CD4-positive, CD25-positive, alpha-beta regulatory T cell (primary cell): ENCODE results near the gene THY1. TPM values are rescaled to one million over a fixed set of nuclear protein-coding genes. Genes with fewer than 3 reads are reported as not detected.
A peak's percentile ranks its signal among the peaks of the same experiment; 100 is the strongest.

Source experiments
- ATAC-seq, 2 donors: fragments of 150-1000 bp; cut with Tn5 transposase; one replicate each; pipeline ENCODE4 v1.10.0; 2021; ENCODE audit warnings: low read depth in 2 of 2, moderate number of reproducible peaks in 2 of 2, moderate library complexity in 1 of 2
- DNase-seq, 3 donors: peaks; one replicate each; pipeline versions ENCODE4 v3.0.0 to v3.0.0-alpha.2; 2012 to 2022; ENCODE audit warnings: mixed read lengths in 1 of 3
- H3K27ac ChIP-seq: one replicate; pipeline ENCODE4 v1.7.0; 2013; ENCODE audit warnings: mild to moderate bottlenecking, low read length; ENCODE audit not compliant: insufficient read depth, poor library complexity, severe bottlenecking
- H3K27me3 ChIP-seq: one replicate; pipeline ENCODE4 v1.7.0; 2013; ENCODE audit warnings: low read length; ENCODE audit not compliant: control insufficient read depth, insufficient read depth
- H3K36me3 ChIP-seq: one replicate; pipeline ENCODE4 v1.7.0; 2013; ENCODE audit warnings: mild to moderate bottlenecking, low read length, moderate library complexity; ENCODE audit not compliant: control insufficient read depth, insufficient read depth
- H3K4me1 ChIP-seq: 2 replicates; pipeline ENCODE4 v1.7.0; 2013; ENCODE audit warnings: mild to moderate bottlenecking, low read length; ENCODE audit not compliant: insufficient read depth, control insufficient read depth, poor library complexity, severe bottlenecking
- H3K4me3 ChIP-seq: one replicate; pipeline ENCODE4 v1.7.0; 2013; ENCODE audit warnings: low read depth, mild to moderate bottlenecking, low read length, moderate library complexity
- H3K9me3 ChIP-seq, 2 experiments: 1 replicate in 1 of 2; 2 replicates in 1 of 2; pipeline ENCODE4 v1.7.0; 2013; ENCODE audit warnings: low read length in 2 of 2, mild to moderate bottlenecking in 1 of 2, moderate library complexity in 1 of 2; ENCODE audit not compliant: control insufficient read depth in 2 of 2
- H3K27ac Mint-ChIP-seq, 3 donors: one replicate each; pipeline ENCODE4 v1.8.0; 2020 to 2022; ENCODE audit warnings: mild to moderate bottlenecking in 3 of 3, mixed read lengths in 3 of 3, moderate library complexity in 2 of 3
- H3K27me3 Mint-ChIP-seq: one replicate; pipeline ENCODE4 v1.8.0; 2022; ENCODE audit warnings: mild to moderate bottlenecking, mixed read lengths
- H3K36me3 Mint-ChIP-seq: one replicate; pipeline ENCODE4 v1.8.0; 2020; ENCODE audit warnings: mixed read lengths
- H3K4me1 Mint-ChIP-seq, 4 donors: one replicate each; pipeline ENCODE4 v1.8.0; 2020 to 2022; ENCODE audit warnings: mixed read lengths in 4 of 4, mild to moderate bottlenecking in 1 of 4
- H3K4me3 Mint-ChIP-seq, 4 donors: one replicate each; pipeline ENCODE4 v1.8.0; 2020 to 2022; ENCODE audit warnings: mild to moderate bottlenecking in 4 of 4, mixed read lengths in 4 of 4, moderate library complexity in 3 of 4
- H3K9me3 Mint-ChIP-seq, 7 donors: one replicate each; pipeline ENCODE4 v1.8.0; 2020 to 2022; ENCODE audit warnings: mixed read lengths in 7 of 7, mild to moderate bottlenecking in 3 of 7, moderate library complexity in 2 of 7
- polyA plus RNA-seq, 4 donors: library from polyadenylated mRNA; unstranded; fragments of 300-500 nt; fragmentation: Illumina TruSeq; gene quantifications; one replicate each; pipeline ENCODE4 v1.2.3, GENCODE V29; 2021
- total RNA-seq: library from RNA; stranded (reverse); gene quantifications from one replicate; pipeline ENCODE4 v1.2.3, GENCODE V29; 2022

The THY1 gene
- total and polyA plus RNA-seq, 5 donors from 2014 or later, result not detected

- no peak overlapping the region for H3K27ac Mint-ChIP-seq
- no peak overlapping the region for H3K4me3 ChIP-seq
These were observed 797 bp downstream of the THY1 start for GRCh38 chr11:119421941-119422808.

GRCh38 chr11:119421351-119421750, 1.6 kb downstream of the THY1 start:
- Mint-ChIP-seq H3K4me3 (peak overlapping the region in 1 of 4 donors; percentile 23), H3K27me3 (peaks cover 68% of the 10 kb centered on the region), H3K9me3 (peaks cover 0 to 2% (median 0%) of the 10 kb centered on the region in 7 donors), H3K27ac (no peak overlapping the region), H3K4me1 (peaks cover 0 to 12% (median 0%) of the 10 kb centered on the region in 4 donors), H3K36me3 (peaks cover 3% of the 10 kb centered on the region)
- no peaks in the 10 kb centered on the region for H3K36me3 ChIP-seq
- peaks cover 19% of the 10 kb centered on the region for H3K27me3 ChIP-seq
- no peak for ATAC-seq
- H3K9me3 ChIP-seq, result no peaks in the 10 kb centered on the region
- DNase-seq, result no peak
- no peak overlapping the region for H3K27ac ChIP-seq
- no peak overlapping the region for H3K4me3 ChIP-seq
- no peaks in the 10 kb centered on the region for H3K4me1 ChIP-seq

More at GRCh38 chr11:119421941-119422808, 797 bp downstream of the THY1 start:
- Histone ChIP-seq H3K36me3 (no peaks in the 10 kb centered on the region), H3K4me1 (no peaks in the 10 kb centered on the region), H3K9me3 (no peaks in the 10 kb centered on the region), H3K27ac (no peak overlapping the region), H3K27me3 (peaks cover 19% of the 10 kb centered on the region)
- peaks cover 74% of the 10 kb centered on the region for H3K27me3 Mint-ChIP-seq
- peaks cover 0 to 2% (median 0%) of the 10 kb centered on the region in 7 donors for H3K9me3 Mint-ChIP-seq
- H3K4me3 Mint-ChIP-seq, result peak overlapping the region in 3 of 4 donors; percentile 41 to 59 (median 55)
- no peaks in the 10 kb centered on the region for H3K36me3 Mint-ChIP-seq
- peaks cover 0 to 12% (median 0%) of the 10 kb centered on the region in 4 donors for H3K4me1 Mint-ChIP-seq
- ATAC-seq, result no peak
- no peak for DNase-seq

- Histone ChIP-seq H3K27ac (no peak overlapping the region), H3K9me3 (no peaks in the 10 kb centered on the region), H3K36me3 (no peaks in the 10 kb centered on the region), H3K4me3 (no peak overlapping the region), H3K27me3 (peaks cover 18% of the 10 kb centered on the region), H3K4me1 (no peaks in the 10 kb centered on the region)
- DNase-seq (no peak), ATAC-seq (no peak)
- peaks cover 0 to 12% (median 0%) of the 10 kb centered on the region in 4 donors for H3K4me1 Mint-ChIP-seq
- H3K36me3 Mint-ChIP-seq, result peaks cover 3% of the 10 kb centered on the region
- no peak overlapping the region for H3K4me3 Mint-ChIP-seq
- peaks cover 0 to 2% (median 0%) of the 10 kb centered on the region in 7 donors for H3K9me3 Mint-ChIP-seq
- peaks cover 64% of the 10 kb centered on the region for H3K27me3 Mint-ChIP-seq
- no peak overlapping the region for H3K27ac Mint-ChIP-seq
These were observed 2.3 kb downstream of the THY1 start for GRCh38 chr11:119420631-119421030.

- peaks cover 60% of the 10 kb centered on the region for H3K27me3 Mint-ChIP-seq
- DNase-seq (no peak), ATAC-seq (no peak)
- peak overlapping the region in 1 of 4 donors; percentile 3 for H3K4me3 Mint-ChIP-seq
- H3K9me3 ChIP-seq, result no peaks in the 10 kb centered on the region
- no peaks in the 10 kb centered on the region for H3K36me3 ChIP-seq
- no peak overlapping the region for H3K4me3 ChIP-seq
- peaks cover 16% of the 10 kb centered on the region for H3K27me3 ChIP-seq
- H3K9me3 Mint-ChIP-seq, result peaks cover 0 to 2% (median 0%) of the 10 kb centered on the region in 7 donors
- peaks cover 3% of the 10 kb centered on the region for H3K36me3 Mint-ChIP-seq
- H3K4me1 Mint-ChIP-seq, result peaks cover 0 to 12% (median 0%) of the 10 kb centered on the region in 4 donors
- H3K27ac Mint-ChIP-seq, result no peak overlapping the region
- no peak overlapping the region for H3K27ac ChIP-seq
- no peaks in the 10 kb centered on the region for H3K4me1 ChIP-seq
These were observed 3.0 kb downstream of the THY1 start for GRCh38 chr11:119419834-119420492.

GRCh38 chr11:119419246-119419645, 3.7 kb downstream of the THY1 start:
- ATAC-seq (no peak), DNase-seq (no peak)
- H3K4me3 ChIP-seq, result no peak overlapping the region
- Mint-ChIP-seq H3K36me3 (peaks cover 3% of the 10 kb centered on the region), H3K9me3 (peaks cover 0 to 2% (median 0%) of the 10 kb centered on the region in 7 donors), H3K4me3 (no peak overlapping the region), H3K4me1 (peaks cover 0 to 12% (median 0%) of the 10 kb centered on the region in 4 donors), H3K27me3 (peaks cover 53% of the 10 kb centered on the region), H3K27ac (no peak overlapping the region)
- peaks cover 10% of the 10 kb centered on the region for H3K27me3 ChIP-seq
- peaks cover 0 to 2% of the 10 kb centered on the region in 2 experiments for H3K9me3 ChIP-seq
- H3K4me1 ChIP-seq, result no peaks in the 10 kb centered on the region
- no peak overlapping the region for H3K27ac ChIP-seq
- no peaks in the 10 kb centered on the region for H3K36me3 ChIP-seq

- Mint-ChIP-seq H3K4me3 (no peak overlapping the region), H3K36me3 (peaks cover 3% of the 10 kb centered on the region), H3K27me3 (peaks cover 48% of the 10 kb centered on the region), H3K4me1 (peaks cover 0 to 11% (median 0%) of the 10 kb centered on the region in 4 donors), H3K27ac (no peak overlapping the region), H3K9me3 (peaks cover 0 to 2% (median 0%) of the 10 kb centered on the region in 7 donors)
- H3K4me3 ChIP-seq, result no peak overlapping the region
- DNase-seq (no peak), ATAC-seq (no peak)
- H3K36me3 ChIP-seq, result no peaks in the 10 kb centered on the region
- H3K4me1 ChIP-seq, result no peaks in the 10 kb centered on the region
- no peak overlapping the region for H3K27ac ChIP-seq
- H3K27me3 ChIP-seq, result peaks cover 9% of the 10 kb centered on the region
- peaks cover 0 to 2% of the 10 kb centered on the region in 2 experiments for H3K9me3 ChIP-seq
These were observed 4.2 kb downstream of the THY1 start for GRCh38 chr11:119418759-119419158.

GRCh38 chr11:119417726-119418540, 5.0 kb downstream of the THY1 start:
- H3K4me3 Mint-ChIP-seq, result peak overlapping the region in 1 of 4 donors; percentile 43
- no peak overlapping the region for H3K4me3 ChIP-seq
- H3K4me1 Mint-ChIP-seq, result peaks cover 0 to 10% (median 0%) of the 10 kb centered on the region in 4 donors
- ATAC-seq, result no peak
- H3K9me3 ChIP-seq, result peaks cover 0 to 2% of the 10 kb centered on the region in 2 experiments
- peaks cover 3% of the 10 kb centered on the region for H3K36me3 Mint-ChIP-seq
- no peak overlapping the region for H3K27ac ChIP-seq
- peaks cover 9% of the 10 kb centered on the region for H3K27me3 ChIP-seq
- H3K27ac Mint-ChIP-seq, result no peak overlapping the region
- no peaks in the 10 kb centered on the region for H3K36me3 ChIP-seq
- no peaks in the 10 kb centered on the region for H3K4me1 ChIP-seq
- H3K9me3 Mint-ChIP-seq, result peaks cover 0 to 2% (median 0%) of the 10 kb centered on the region in 7 donors
- no peak for DNase-seq
- H3K27me3 Mint-ChIP-seq, result peaks cover 43% of the 10 kb centered on the region
